ENCODE measurements around the gene ZNF341.
A peak's percentile ranks its signal among the peaks of the same experiment; 100 is the strongest.
"Not testable (repeated sequence)": the region's sequence is repeated elsewhere in the genome, so short reads cannot be mapped to it uniquely, and the experiment has no call there.

The ZNF341 gene

DNA sequence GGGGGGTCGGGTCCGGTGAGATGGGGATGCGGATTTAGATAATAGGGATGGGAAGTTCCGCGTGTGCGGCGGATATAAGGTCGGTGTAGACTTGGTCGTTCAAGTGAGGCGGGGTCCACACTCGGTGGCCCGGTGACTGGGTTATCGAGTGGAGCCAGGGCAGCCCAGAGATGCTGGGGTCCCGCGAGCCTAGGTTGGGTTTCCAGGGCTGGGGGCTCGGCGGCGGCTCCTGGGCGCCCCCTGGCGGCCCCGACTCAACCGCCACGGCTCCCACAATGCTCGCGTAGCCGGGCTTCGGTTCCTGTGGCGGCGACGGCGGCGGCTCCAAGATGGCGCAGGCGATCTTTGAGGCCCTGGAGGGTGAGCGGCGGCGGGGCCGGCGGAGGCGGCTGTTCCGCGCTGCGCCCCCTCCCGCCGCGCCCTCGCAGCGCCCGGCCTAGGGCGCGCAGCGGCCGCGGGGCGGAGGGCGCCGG is at the start of gene ZNF341:
TSS of gene ZNF341 (plus strand) at position 304 of the 473 bp plus-strand sequence. CDS start at position 330, 26 bp downstream.
- no peak for DNase-seq (ENCODE audit: low read depth)

DNA sequence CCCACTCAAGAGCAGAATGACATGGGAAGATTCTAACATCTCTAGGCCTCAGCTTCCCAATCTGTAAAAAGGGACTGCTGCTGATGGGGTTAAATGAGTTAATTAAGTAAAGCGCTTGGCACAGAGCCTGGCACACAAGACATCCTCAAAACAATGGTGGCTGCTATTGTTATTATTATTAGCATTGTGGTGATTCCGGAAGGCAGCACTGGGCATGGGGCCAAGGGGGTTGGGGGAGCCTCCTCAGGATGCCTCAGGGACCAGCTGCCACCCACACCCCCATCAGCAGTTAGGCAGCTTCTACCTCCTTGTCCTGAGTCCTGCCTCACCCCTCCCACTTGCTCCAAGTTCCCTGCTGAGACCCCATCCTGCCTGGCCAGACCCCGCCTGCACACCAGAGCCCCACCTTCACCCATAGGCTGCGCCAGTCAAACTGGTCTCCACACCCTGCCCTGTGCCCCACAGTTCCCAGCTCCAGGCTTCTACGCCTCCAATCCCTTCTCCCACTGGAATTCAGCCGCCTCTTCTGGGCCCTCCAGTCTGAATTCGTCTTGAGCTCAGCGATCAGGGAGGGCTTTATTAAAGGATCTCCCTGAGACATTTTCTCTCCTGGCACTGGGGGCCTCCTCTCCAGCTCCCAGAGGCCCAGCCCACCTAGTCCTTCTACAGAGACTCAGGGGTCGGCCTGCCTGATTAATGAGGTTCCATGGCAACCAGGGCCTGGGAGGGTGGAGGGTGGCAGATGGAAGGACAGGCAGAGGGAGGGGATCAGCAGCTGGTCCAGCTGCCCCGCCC is 47.1 kb upstream of the ZNF341 start:
- DNase-seq (ENCODE audit: low read depth), result no peak

DNA sequence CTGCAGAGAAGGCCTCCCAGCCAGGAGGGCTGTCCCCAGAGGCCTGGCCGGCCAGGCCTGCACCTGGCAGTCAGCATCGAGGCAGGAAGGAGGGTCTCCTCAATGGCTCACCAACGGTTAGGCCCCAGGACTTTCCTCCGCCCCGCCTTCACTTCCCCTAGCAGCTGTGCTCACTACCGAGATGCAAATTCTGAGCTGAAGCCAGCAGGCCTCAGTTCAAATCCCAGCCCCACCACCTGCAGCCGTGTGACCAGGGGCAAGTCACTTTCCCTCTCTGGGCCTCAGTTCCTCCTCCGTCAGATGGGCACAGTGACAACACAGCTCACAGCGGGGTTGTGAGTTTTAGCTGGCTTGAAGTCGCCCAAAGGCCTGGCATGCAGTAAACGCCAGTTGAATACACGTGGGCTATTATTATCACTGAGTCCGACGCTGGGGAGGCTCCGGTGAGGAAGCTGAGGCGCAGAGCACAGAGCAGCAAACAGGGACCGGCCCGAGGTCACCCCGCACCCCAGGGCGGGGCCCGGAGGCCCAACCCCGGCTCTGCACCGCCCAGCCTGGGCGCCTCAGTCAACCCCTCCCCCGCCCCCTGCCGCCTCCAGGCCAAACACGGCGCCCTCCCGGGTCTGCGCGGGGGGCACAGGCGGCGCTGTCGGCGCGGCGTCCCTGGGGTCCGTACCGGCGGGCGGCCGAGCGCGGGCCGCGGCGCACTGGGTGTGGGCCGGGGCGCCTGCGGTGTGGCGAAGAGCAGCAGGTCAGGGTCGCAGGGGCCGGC is 46.3 kb upstream of the ZNF341 start:
- no peak for DNase-seq (ENCODE audit: low read depth)

DNA sequence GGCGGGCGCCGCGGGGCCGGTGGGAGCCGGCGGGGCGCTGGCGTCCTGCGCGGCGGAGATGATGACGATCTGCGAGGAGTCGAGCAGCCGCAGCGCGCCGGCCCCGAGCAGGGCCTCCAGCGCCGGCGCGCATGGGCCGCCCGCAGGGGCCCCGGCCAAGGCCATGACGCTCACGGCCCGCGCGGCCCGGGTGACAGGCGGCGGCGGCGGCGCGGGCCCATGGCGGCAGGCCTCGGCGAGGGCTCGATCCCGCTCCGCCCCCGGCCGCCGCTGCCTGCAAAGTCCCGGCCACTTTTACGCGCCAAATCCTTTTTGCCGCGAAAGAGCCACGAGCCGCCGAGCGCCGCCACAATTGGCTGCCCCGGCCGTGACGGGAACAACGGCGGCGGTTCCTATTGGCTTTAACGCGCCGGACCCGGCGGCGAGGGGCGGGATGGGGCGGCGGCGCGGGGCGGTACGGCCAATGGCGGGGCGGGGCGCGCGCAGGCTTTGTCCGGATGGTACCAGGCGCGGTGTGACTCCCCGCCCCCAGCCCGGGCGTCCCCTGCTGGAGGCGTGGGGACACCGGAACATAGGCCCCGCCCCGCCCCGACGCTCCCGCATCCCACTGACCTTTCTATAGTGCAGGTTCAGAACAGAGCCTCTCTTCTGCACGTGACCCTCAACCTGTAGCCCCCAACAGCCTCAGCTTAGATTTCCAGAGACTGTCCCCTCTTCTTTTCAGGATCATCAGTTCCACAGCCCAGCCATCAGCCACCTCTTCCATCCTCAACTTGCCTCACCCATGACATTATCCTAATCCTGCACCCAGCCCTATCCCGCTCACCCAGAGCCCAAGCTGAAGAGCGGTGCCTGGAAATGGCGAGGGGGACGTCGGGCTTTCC is 45.5 kb upstream of the ZNF341 start, which contains the start of gene E2F1:
TSS of gene E2F1 (minus strand) at position 286 of the 884 bp plus-strand sequence. CDS start at position 165, 121 bp downstream.
- peak; percentile 89 for DNase-seq (ENCODE audit: low read depth)

DNA sequence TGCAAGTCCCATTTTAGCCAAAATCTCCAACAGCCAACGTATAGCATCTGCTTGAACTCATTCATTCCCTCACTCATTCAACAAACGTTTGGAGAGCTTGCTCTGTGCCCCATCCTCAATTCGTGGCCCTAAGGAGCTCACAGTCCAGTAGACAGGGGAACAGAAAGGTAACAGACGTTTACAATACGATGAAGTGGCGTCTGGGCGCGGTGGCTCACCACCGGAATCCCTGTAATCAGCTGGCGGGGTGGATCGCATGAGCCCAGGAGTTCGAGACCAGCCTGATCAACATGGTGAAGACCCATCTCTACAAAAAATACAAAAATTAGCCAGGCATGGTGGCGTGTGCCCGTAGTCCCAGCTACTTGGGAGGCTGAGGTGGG is 44.8 kb upstream of the ZNF341 start:
- no peak for DNase-seq (ENCODE audit: low read depth)

DNA sequence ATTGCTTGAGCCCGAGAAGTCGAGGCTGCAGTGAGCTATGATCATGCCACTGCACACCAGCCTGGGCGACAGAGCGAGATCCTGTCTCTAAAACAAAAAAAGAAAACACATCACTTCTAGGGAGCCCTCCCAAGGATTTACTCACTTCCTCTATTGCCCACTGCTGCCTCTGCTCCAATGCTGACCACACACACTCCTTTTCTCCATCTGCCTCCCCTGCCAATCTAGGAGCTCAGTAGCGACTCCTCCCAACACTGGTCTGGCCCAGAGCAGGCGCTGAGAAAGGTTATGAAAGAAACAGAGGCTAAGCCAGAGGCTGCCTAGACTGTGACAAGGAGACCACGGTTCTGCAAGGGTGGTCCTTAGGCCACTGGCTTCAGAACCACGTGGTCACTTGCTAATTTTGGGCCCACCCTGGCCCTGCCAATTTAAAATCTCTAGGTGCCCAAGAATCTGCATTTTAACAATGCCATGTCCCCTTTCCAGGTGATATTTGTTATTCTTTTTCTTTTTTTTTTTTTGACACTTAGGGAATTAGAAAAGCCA is 44.4 kb upstream of the ZNF341 start:
- no peak for DNase-seq (ENCODE audit: low read depth)

DNA sequence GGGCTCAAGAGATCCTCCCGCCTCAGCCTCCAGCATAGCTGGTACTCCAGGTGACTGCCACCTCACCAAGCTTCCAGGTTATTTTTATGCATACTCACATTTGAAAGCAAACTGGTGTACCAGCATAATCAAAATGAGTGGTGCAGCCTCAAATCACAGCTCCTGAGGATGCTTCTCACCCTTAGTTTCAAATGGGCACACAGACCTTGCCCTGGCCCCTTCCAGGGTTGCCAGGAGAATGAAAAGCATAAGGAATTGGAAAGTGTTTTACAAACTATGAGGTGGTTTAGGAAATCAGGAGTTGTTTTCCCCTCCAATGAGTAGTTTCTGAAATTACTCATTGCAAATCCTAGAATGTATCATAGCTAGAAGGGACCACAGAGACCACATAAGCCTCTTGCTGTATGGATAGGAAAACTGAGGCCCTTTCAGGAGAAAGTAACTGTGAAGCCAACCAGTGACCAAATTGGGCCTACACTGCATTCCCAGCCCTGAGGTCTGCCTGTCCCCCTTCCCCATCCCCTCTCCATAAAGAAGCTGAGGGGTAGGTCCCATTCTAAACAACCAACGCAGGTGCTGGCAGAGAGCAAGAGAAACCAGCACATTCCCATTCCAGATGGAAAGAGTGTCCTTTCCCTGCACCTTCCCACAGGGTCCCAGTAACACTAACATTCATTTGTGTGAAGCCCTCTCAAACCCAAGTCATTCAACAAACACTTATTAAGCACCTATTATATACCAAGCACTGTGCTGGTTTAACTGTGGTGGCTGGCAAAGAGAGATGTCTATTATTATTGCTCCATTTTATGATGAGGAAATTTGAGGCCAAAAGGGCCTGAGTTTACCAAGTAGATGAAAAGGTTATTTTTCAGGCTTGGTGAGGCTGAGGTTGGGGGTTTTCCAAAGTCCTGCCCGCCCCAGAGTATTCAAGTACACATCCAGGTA is 43.5 kb upstream of the ZNF341 start:
- no peak for DNase-seq (ENCODE audit: low read depth)

DNA sequence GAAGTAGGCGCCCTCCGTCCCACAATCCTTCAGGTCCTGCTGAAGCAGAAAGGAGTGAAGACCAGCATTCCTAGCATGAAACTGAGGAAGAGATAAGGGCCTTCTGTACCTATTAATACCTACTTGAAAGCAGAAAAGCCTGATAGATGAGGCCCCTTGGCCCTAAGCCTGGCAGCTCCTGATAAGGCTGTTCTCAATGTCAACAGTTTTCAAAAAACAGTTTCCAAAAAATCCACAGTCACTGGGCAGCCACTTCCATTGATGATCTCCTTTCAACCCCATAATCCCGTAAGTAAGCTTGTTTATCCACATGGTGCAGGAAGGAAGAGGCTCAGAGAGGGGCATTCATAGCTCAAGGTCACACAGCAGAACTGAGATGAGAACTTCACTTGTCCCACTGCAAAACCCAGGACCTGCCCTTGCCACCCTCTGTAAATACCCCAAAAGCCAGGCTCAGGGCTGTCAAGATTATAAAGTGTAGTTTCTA is 42.8 kb upstream of the ZNF341 start:
- no peak for DNase-seq (ENCODE audit: low read depth)

DNA sequence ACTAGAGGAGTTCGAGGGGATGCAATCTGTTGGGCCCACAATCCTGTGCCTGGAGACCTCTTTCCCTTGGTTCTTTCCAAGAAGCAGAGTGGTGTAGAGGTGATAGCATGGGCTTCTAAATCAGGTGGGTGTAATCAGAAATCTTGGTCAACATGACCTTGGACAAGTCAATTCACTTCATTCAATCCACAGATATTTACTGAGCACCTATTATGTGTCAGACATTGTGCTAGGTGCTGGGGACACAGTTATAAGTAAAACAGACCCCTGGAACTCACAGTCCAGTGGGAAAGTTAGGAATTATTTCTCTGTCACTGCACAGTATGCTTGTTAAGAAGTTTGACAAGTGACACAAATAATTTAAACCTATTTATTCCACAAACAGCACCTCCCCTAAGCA is 42.3 kb upstream of the ZNF341 start:
- DNase-seq (ENCODE audit: low read depth), result no peak

DNA sequence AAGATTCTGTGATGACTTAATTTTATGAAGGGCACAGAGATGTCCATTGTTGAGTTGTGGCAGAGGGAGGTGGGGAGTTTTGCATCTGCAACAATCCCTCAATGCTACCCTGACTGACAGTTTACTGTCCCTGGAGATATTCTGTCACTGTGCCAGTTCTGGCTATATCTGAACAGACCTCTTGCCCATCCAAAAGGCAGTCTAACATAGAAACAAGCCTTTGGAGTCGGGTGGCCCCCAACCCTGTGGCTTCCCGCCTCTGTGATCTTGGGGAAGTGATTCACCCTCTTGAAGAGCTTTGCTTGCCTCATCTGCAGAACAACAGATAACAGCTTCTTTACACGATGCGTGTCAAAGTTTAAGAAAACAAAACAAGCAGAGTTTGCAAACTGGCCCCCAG is 41.8 kb upstream of the ZNF341 start:
- no peak for DNase-seq (ENCODE audit: low read depth)

DNA sequence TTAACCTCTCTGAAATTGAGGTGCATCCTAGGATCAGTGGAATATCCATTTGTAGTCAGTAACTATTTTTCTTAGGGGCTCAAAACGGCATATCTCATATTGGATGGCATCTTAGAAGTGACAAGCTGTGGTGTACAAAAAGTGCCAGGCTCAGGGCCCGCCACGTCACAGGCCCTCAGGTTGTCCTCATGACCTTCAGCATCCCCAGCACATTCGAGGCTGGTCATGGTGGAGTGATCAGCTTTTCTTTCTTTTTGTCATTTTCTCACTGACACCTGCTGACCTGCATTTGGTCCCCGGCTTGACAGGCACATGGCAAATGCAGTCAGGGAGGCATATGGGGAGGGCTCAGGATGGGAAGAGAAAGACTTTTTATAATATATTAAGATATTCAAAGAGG is 38.5 kb upstream of the ZNF341 start:
- no peak for DNase-seq (ENCODE audit: low read depth)

DNA sequence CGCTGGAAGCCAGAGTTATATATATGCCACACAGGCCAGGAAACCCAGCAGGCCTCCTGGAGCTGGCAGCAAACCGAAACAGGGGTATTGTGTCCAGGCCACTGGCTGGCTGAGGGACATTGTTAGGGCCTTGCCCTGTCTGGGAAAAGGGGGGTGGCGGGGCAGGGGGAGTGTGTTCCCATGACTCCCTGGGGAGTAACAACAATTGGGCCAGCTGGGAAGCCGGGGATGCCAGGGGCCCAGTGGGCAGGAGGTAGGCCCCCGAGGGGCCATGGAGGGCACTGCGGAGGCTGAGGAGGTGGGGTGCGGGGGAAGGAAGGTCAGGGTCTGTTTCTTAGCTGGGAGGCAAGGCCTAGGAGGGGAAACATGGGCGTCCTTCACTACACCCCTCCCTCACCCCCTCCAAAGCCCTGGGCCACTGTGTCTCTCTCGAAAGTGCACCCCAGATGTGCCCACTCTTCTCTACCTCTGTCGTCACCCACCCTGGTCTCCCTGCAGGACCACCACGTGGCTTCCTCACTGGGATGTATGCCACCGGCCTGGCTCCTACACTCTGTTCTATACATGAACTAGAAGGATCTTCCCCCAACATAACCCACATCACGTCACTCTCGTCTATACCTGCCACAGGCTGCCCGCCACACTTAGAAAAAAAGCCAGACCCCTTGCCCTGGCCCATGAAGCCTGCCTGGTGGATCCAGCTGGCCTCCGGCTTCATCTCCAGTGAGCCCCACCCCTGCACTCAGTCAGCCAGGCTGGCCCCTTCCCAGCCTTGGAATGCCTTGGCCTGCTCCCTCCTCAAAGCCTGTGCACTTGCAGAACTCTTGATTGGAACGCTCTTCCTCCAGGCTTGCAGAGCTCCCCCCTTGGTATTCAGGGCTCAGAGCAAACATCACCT is 37.8 kb upstream of the ZNF341 start:
- no peak for DNase-seq (ENCODE audit: low read depth)

DNA sequence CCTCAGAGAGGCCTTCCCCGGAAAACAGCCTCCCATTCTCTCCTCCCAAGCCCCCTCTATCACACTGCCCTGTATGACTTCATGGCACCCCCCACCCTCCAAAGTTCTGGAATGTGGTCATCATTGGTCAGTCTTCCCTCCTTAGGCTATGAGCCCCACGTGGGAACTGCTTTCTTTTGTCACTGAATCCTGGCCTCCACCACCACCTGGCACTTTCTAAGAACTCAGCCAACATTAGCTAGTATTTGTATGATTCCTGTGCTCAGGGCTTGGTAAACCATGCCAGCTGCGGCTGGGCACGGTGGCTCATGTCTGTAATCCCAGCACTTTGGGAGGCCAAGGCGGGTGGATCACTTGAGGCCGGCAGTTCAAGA is 37.2 kb upstream of the ZNF341 start:
- DNase-seq (ENCODE audit: low read depth), result no peak

DNA sequence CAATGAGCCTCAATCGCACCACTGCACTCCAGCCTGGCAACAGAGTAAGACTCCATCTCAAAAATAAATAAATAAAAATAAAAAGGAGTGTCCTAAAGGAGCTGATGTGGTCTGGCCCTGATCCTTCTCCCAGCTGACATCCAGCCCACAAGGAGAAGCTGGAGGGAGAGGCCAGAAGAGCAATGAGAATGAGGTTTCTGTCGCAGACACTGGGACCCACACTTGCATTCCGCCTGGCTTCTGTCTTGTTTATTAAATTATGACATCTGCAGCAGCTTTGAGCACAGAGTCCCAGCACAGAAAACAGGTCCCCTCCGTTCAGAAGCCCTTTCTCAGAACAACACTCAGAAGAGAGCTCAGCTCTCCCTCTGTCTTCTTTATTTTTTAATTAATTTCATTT is 35.3 kb upstream of the ZNF341 start:
- no peak for DNase-seq (ENCODE audit: low read depth)

DNA sequence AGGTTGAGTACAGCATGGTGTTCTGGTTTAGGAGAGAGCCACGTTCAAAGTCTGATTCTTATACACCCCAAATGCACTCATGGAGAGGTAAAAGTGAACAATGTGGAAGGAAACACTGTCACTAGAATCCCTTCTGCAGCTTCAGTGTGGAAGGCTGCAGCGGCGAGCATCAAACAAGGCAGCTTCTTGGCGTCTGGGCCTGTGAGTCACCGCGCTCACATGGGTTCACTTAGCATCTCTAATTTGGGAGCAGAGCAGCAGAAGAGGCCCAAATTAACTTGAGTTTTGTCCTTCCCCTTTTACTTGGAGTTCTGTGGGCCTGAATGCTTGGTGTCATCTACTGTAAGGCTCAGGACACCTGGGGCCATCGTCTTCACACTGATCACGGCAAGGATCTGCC is 34.7 kb upstream of the ZNF341 start:
- peak; percentile 78 for DNase-seq (ENCODE audit: low read depth)

DNA sequence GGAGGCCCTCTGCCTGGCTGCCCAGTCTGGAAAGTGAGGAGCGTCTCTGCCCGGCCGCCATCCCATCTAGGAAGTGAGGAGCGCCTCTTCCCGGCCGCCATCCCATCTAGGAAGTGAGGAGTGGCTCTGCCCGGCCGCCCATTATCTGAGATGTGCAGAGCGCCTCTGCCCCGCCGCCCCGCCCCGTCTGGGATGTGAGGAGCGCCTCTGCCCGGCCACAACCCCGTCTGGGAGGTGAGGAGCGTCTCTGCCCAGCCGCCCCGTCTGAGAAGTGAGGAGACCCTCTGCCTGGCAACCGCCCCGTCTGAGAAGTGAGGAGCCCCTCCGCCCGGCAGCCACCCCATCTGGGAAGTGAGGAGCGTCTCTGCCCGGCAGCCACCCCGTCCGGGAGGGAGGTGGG is 32.8 kb upstream of the ZNF341 start:
- not testable (repeated sequence) for DNase-seq (ENCODE audit: low read depth)

DNA sequence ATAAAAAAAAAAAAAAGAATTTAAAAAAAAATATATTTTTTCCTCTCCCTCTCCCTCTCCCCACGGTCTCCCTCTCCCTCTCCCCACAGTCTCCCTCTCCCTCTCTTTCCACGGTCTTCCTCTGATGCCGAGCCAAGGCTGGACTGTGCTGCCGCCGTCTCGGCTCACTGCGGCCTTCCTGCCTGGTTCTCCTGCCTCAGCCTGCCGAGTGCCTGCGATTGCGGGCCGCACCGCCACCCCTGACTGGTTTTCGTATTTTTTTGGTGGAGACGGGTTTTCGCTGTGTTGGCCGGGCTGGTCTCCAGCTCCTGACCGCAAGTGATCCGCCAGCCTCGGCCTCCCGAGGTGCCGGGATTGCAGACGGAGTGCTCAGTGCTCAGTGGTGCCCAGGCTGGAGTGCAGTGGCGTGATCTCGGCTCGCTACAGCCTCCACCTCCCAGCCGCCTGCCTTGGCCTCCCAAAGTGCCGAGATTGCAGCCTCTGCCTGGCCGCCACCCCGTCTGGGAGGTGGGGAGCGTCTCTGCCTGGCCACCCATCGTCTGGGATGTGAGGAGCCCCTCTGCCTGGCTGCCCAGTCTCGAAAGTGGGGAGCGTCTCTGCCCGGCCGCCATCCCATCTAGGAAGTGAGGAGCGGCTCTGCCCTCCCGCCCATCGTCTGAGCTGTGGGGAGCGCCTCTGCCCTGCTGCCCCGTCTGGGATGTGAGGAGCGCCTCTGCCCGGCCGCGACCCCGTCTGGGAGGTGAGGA is 30.9 kb upstream of the ZNF341 start:
- not testable (repeated sequence) for DNase-seq (ENCODE audit: low read depth)

DNA sequence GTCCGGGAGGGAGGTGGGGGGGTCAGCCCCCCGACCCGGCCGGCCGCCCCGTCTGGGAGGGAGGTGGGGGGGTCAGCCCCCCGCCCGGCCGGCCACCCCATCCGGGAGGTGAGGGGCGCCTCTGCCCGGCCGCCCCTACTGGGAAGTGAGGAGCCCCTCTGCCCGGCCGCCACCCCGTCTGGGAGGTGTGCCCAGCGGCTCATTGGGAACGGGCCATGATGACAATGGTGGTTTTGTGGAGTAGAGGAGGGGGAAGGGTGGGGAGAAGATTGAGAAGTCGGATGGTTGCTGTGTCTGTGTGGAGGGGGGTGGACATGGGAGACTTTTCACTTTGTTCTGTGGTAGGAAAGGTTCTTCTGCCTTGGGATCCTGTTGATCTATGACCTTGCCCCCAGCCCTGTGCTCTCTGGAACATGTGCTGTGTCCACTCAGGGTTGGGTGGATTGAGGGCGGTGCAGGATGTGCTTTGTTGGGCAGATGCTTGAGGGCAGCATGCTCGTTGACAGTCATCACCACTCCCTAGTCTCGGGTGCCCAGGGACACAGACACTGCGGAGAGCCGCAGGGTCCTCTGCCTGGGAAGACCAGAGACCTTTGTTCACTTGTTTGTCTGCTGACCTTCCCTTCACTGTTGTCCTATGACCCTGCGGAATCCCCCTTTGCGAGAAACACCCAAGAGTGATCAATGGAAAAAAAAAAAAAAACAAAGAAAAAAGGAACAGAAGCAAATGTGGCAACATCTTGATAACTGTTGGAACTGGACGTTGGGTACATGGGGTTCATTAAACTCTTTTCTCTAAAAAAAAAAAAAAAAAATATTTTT is 30.0 kb upstream of the ZNF341 start:
- no peak for DNase-seq (ENCODE audit: low read depth)

Measured in fibroblast of gingiva (primary cell).